GM18505 (cell line): ENCODE data around the gene MAP7D3.

Experiments used
- ATAC-seq: cut with Tn5 transposase; IDR thresholded peaks from one replicate; pipeline ENCODE4 v1.9.1; 2021; ENCODE audit not compliant: unreplicated experiment
- POLR2A ChIP-seq: IDR thresholded peaks from 4 replicates; pipeline ENCODE4 v1.6.1; 2011; ENCODE audit warnings: borderline replicate concordance; ENCODE audit not compliant: insufficient read depth, insufficient read length; ENCODE audit errors: extremely low read depth

MAP7D3 gene

DNA sequence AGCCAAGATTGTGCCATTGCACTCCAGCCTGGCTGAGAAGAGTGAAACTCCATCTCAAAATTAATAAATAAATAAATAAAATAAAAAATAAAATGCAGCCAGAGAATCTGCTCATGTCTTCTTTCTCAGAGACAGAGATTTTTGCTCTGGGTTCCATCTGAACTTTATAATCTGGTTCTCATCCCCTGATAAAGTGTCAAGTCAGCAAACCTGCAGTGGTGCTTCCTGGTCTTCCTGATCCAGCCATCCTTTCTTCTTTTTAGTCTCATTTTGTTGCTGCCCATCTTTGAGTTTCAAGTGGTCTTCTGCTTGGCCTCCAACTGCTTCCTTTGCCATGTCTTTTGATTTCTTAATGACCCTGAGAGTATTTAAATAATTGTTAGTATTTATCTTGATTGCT lies 24.1 kb downstream of the MAP7D3 start:
- ATAC-seq, result no peak
- TF ChIP-seq POLR2A, result no peak

DNA sequence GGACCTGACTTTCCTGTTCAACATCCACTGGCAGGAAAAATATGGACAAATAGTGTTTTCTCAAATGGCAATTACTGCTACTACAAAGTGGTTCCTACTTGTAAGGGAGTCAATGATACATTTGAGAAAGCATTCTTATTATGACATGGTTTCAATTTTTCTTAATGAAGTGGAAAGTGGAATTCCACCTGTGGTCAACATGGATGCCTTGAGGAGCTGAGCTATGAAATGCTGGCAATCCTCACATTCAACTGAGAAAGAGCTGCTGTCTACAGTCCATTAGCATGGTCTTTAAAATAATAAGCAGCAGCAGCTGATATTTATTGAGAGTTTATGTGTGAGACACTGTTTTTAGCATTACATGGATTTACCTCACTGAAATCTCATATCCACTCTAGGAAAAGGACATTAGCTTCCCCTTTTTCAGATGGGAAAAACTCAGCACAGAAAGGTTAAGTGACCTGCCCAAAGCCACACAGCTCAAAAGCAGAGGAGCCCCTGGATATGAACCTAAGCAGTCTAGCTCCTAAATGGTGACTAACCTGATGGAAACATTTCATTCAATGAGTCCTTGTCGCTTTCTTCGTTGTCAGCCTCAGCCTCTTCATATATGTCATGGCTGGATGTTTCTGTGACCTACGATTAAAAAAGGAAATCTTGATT lies 29.2 kb downstream of the MAP7D3 start:
- TF ChIP-seq POLR2A, result no peak

DNA sequence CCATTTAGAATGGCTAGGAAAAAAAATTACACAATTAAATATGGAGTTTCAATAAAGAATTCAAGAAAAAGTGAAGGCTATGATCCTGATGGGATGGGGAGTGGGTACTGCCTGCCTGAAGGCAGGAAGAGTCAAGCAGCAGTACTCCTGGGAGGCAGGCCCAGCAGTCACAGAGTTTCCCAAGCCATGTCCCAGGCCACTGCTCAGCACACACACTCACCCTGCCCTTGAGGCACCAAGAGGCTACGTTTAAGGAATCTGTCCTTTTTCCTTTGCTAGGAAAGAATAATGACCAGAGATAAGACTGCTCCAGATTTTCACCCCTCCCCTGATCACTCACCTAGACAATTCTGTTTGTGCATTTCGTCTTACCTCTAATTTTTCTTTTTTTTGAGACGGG lies 30.2 kb downstream of the MAP7D3 start:
- no peak for ATAC-seq

More for the DNA sequence above, 29.2 kb downstream of the MAP7D3 start:
- no peak for ATAC-seq

DNA sequence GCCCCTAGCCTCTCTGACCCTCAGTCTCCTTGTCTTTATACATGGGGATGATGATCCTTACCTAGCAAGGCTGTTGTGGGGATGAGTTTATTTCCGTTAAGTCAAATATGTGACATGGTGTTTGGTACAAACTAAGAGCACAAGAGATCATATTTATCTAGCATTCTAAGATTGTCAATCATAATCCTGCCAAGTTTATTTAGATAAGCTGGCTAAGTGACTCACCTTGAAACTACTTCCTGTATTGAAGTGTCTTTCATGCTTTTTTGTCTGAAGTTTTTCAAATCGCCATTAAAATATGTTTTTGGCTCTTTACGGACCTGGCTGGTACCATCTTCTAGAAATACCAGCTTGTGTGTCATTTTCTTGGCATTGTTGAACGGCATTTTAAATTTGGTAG lies 30.7 kb downstream of the MAP7D3 start:
- no peak for TF ChIP-seq POLR2A
- ATAC-seq, result no peak

More for the DNA sequence above, 30.2 kb downstream of the MAP7D3 start:
- no peak for TF ChIP-seq POLR2A

DNA sequence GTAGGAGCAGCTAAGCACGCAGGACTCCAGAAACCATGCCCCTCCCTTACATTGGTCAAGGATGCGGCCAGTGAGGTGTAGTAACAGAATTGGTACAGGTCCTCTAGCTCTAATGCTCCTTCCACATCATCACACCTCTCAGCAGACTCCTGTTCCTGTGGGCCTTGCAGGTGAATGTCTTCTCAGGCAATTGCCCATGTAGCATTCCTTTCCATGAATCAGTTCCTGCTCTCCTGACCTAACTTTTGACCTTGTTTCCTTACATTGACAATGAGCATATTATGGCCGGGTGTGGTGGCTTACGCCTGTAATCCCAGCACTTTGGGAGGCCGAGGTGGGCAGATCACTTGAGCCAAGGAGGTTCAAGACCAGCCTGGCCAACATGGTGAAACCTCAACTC lies 31.3 kb downstream of the MAP7D3 start:
- ATAC-seq, result no peak
- TF ChIP-seq POLR2A, result no peak

DNA sequence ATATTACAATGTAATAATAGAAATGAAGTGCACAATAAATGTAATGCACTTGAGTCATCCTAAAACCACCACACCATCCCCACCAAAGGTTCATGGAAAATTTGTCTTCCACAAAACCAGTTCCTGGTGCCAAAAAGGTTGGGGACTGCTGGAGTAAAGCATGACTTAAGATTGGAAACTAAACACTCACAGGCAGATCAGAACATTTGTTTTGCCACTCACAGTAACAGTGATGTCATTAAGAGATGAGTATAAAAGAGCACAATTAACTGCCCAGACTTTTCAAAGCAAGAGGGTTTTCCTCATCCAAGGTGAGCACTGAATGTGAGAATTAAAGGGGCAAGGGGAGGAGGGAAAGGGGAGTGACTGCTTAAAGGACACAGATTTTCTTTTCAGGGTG lies 35.6 kb downstream of the MAP7D3 start:
- TF ChIP-seq POLR2A, result no peak
- no peak for ATAC-seq

DNA sequence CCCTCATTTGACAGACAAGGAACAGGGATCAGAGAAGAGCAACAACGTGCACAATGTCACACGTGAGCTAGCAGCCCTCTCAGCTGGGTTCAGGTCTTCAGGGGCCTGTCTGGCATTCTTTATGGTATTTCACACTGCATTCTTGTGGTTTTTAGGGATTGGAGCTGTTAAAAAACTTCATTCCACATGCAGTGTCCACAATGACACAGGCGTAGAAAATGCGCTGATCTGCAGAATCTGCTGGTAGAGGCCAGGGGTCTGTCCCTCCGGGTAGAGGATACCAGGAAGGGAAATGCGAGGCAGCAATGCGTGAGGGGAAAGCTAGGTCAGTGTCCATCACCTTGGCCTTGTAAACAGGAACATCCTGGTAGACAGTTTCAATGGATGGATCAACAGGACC lies 36.6 kb downstream of the MAP7D3 start:
- no peak for TF ChIP-seq POLR2A
- no peak for ATAC-seq

DNA sequence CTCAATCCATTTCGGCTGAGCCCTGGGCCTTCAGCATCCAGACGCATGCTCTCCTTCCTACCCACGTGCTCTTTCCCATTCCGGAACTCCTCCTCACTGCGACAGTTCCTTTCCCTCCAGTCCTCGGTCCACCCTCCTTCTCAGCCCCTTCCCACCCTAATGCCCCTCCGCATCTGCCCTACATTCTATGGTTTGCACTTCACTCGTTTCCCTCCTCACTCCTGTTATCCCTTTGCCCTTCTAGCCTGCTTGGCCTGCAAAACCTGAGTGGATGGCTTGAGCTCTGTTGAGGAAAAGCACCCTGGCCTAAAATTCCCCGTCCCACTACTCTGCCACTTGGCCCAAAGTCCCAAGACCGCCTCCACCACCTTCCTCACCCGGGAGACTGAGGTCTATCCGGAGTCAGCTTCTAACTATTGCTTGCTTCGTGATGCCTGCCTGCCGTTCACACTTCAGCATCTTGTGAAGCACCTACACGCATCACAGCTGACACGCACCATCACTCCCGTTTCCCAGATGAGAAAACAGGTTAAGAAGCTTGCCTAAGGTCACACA lies 38.6 kb downstream of the MAP7D3 start:
- TF ChIP-seq POLR2A, result no peak
- ATAC-seq, result no peak

DNA sequence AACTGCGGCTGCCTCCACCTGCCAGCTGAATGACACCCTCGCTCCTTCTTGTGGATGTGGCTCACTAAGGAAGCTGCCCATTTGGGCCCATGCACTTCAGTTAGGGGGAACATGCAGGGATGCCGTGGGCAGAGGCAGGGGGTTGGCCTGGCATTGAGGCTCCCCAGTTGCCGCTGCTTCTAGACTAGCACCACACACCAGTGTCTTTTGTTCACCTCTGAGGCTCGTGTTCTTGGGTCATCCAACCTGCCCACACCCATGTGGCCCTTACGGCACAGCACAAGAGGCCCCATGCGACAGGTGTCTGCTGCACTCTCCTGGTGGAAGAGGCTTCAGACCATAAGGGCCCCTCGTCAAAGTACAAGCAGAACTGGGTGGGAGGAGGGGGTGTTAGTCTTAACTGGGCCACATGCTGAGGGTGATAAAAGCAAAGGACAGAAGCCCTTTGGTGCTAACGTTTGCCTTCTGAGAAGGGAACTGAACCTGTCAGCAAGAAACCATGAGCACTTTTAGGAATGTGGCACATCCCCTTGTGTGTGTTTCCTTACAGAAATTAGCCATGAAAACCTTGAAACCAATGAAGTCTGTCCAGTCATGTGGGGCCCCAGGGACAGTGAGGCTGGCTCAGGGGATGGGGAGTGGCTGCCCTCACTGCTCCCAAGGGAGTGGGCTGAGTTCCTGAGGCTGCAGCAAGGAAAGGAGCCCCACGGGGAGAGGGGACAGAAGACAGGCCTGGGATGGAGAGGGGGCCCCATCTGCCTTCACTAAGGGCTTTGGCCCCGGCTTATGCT lies 39.2 kb downstream of the MAP7D3 start:
- no peak for ATAC-seq
- no peak for TF ChIP-seq POLR2A

DNA sequence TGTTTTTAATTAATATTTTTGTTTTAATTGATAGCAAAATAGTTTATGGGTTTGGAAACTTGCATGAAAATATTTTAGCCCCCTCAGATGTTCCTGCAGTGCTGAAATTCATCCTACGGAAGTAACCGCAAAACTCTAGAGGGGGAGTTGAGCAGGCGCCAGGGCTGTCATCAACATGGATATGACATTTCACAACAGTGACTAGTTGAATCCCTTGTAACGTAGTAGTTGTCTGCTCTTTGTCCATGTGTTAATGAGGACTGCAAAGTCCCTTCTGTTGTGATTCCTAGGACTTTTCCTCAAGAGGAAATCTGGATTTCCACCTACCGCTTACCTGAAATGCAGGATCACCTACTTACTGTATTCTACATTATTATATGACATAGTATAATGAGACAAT lies 40.4 kb downstream of the MAP7D3 start:
- no peak for ATAC-seq
- TF ChIP-seq POLR2A, result no peak

DNA sequence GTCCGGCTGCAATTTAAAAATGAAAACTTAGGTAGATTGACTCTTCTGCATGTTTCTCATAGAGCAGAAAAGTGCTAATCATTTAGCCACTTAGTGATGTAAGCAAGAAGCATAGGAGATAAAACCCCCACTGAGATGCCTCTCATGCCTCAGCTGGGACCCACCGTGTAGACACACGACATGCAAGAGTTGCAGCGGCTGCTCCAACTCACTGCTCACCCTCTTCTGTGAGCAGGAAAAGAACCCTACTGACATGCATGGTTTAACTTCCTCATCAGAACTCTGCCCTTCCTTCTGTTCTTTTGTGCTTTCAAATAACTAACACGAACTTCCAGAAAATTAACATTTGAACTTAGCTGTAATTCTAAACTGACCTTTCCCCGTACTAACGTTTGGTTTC lies 41.0 kb downstream of the MAP7D3 start:
- no peak for TF ChIP-seq POLR2A
- ATAC-seq, result no peak

DNA sequence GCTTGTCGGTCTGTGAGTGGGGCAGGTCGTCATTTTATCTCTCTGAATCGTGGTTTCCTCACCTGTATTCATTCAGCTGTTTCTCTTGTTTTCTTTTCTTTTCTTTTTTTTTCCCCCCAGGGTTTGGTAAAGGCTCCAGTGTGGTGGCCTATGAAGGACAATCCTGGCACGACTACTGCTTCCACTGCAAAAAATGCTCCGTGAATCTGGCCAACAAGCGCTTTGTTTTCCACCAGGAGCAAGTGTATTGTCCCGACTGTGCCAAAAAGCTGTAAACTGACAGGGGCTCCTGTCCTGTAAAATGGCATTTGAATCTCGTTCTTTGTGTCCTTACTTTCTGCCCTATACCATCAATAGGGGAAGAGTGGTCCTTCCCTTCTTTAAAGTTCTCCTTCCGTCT lies 41.4 kb downstream of the MAP7D3 start:
- ATAC-seq, result no peak
- TF ChIP-seq POLR2A, result no peak

DNA sequence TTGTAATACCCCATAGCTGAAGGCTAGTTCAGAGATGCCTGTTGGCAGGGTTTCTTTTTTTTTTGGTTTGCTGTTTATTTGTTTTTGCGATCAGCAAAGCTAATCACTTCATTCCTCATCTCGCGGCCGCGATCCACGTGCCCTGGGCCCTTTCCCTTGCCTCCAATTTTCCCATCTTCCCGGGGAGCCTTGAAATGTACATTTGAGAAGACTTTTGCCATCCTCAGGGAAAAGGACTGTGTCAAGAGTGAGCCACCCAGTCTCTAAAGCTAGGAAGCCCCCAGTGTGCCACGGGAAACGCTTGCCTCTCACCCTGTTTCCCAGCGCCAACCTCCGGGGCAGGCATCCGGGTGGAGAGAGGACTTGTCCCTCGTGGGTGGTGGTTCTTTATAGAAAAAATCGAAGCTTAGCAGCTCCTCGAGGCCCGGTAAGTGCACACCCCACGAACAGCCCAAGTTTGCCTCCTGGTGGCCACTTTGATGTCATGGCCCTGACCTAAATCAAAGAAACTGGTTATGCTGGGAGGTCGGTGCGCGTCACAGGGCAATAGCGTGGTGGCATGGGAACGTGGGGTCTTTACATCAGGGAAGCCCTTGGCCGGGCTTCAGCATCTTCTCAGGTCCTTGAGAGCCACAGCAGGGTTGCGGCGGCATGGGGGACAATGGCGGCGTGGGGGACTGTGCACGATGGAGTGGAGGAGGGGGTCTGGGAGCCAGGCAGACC lies 42.0 kb downstream of the MAP7D3 start:
- ATAC-seq, result no peak
- no peak for TF ChIP-seq POLR2A
